H9 (cell line): ENCODE data around the gene RNF217. TPM values are rescaled to one million over a fixed set of nuclear protein-coding genes. Genes with fewer than 3 reads are reported as not detected.

Source experiments
- DNase-seq: peaks from one replicate; pipeline ENCODE4 v3.0.0-alpha.2; 2017
- H2AFZ ChIP-seq: one replicate; pipeline ENCODE4 v1.6.1; 2013; ENCODE audit warnings: mild to moderate bottlenecking, low read length, control low read depth, moderate library complexity
- H2AK5ac ChIP-seq: 2 replicates; pipeline ENCODE4 v1.6.1; 2013; ENCODE audit warnings: low read length, control low read depth, mixed read lengths; ENCODE audit not compliant: insufficient read length
- H2BK120ac ChIP-seq: one replicate; pipeline ENCODE4 v1.6.1; 2013; ENCODE audit warnings: low read depth, mild to moderate bottlenecking, low read length, control low read depth, inconsistent platforms; ENCODE audit not compliant: poor library complexity, severe bottlenecking
- H2BK12ac ChIP-seq: 2 replicates; pipeline ENCODE4 v1.6.1; 2013; ENCODE audit warnings: low read length, control low read depth, mixed read lengths, low read depth; ENCODE audit not compliant: insufficient read length
- H2BK15ac ChIP-seq: 2 replicates; pipeline ENCODE4 v1.6.1; 2013; ENCODE audit warnings: low read depth, low read length, control low read depth
- H2BK20ac ChIP-seq: one replicate; pipeline ENCODE4 v1.6.1; 2013; ENCODE audit warnings: low read depth, mild to moderate bottlenecking, low read length, control low read depth, inconsistent platforms; ENCODE audit not compliant: poor library complexity, severe bottlenecking
- H2BK5ac ChIP-seq: 2 replicates; pipeline ENCODE4 v1.6.1; 2013; ENCODE audit warnings: low read length, control low read depth, mixed read lengths; ENCODE audit not compliant: insufficient read length
- H3K14ac ChIP-seq: 2 replicates; pipeline ENCODE4 v1.6.1; 2013; ENCODE audit warnings: low read length, control low read depth; ENCODE audit not compliant: insufficient read depth
- H3K18ac ChIP-seq: 2 replicates; pipeline ENCODE4 v1.6.1; 2013; ENCODE audit warnings: low read depth, mild to moderate bottlenecking, mixed read lengths, low read length, control low read depth; ENCODE audit not compliant: insufficient read length
- H3K23ac ChIP-seq: 2 replicates; pipeline ENCODE4 v1.6.1; 2013; ENCODE audit warnings: low read length, control low read depth, mixed read lengths, low read depth; ENCODE audit not compliant: insufficient read length
- H3K23me2 ChIP-seq: 2 replicates; pipeline ENCODE4 v1.6.1; 2013; ENCODE audit warnings: low read depth, mild to moderate bottlenecking, mixed read lengths, low read length, control low read depth; ENCODE audit not compliant: insufficient read length, poor library complexity, severe bottlenecking
- H3K27ac ChIP-seq: 2 replicates; pipeline ENCODE4 v1.5.1; 2013; ENCODE audit warnings: low read length, control low read depth, mixed read lengths, low read depth; ENCODE audit not compliant: insufficient read length
- H3K27me3 ChIP-seq: 2 replicates; pipeline ENCODE4 v1.6.1; 2013; ENCODE audit warnings: low read length, control low read depth, inconsistent platforms; ENCODE audit not compliant: insufficient read depth
- H3K4ac ChIP-seq: 2 replicates; pipeline ENCODE4 v1.6.1; 2013; ENCODE audit warnings: low read depth, mild to moderate bottlenecking, control low read depth, inconsistent platforms, low read length, moderate library complexity
- H3K4me1 ChIP-seq: 2 replicates; pipeline ENCODE4 v1.6.1; 2013; ENCODE audit warnings: low read length, control low read depth, inconsistent platforms; ENCODE audit not compliant: insufficient read depth
- H3K4me2 ChIP-seq: 2 replicates; pipeline ENCODE4 v1.6.1; 2013; ENCODE audit warnings: low read length, control low read depth, mixed read lengths; ENCODE audit not compliant: insufficient read length, insufficient read depth
- H3K56ac ChIP-seq: 2 replicates; pipeline ENCODE4 v1.6.1; 2013; ENCODE audit warnings: low read depth, mild to moderate bottlenecking, mixed read lengths, low read length, control low read depth; ENCODE audit not compliant: insufficient read length
- H3K79me1 ChIP-seq: 2 replicates; pipeline ENCODE4 v1.6.1; 2013; ENCODE audit warnings: low read depth, mild to moderate bottlenecking, moderate library complexity, low read length, control low read depth, inconsistent platforms; ENCODE audit not compliant: insufficient read depth, poor library complexity, severe bottlenecking
- H3K79me2 ChIP-seq: 2 replicates; pipeline ENCODE4 v1.6.1; 2013; ENCODE audit warnings: low read length, control low read depth, inconsistent platforms; ENCODE audit not compliant: insufficient read depth
- H3K9ac ChIP-seq: 2 replicates; pipeline ENCODE4 v1.6.1; 2013; ENCODE audit warnings: low read length, control low read depth, mixed read lengths; ENCODE audit not compliant: insufficient read length; ENCODE audit errors: extremely low read depth
- H3K9me3 ChIP-seq: one replicate; pipeline ENCODE4 v1.6.1; 2013; ENCODE audit warnings: low read depth, low read length, inconsistent platforms; ENCODE audit not compliant: control insufficient read depth
- H3T11ph ChIP-seq: one replicate; pipeline ENCODE4 v1.6.1; 2013; ENCODE audit warnings: mild to moderate bottlenecking, low read length, control low read depth, inconsistent platforms
- H4K20me1 ChIP-seq: one replicate; pipeline ENCODE4 v1.6.1; 2013; ENCODE audit not compliant: control insufficient read depth, insufficient read length, insufficient read depth
- H4K5ac ChIP-seq: 2 replicates; pipeline ENCODE4 v1.6.1; 2013; ENCODE audit warnings: low read depth, mild to moderate bottlenecking, mixed read lengths, low read length, control low read depth; ENCODE audit not compliant: insufficient read length
- H4K8ac ChIP-seq: replicated peaks from 2 replicates; pipeline ENCODE4 v1.6.1; 2013; ENCODE audit warnings: low read length, control low read depth, mixed read lengths, low read depth; ENCODE audit not compliant: insufficient read length
- H4K91ac ChIP-seq: 2 replicates; pipeline ENCODE4 v1.6.1; 2013; ENCODE audit warnings: low read depth, mild to moderate bottlenecking, moderate library complexity, mixed read lengths, low read length, control low read depth; ENCODE audit not compliant: insufficient read length
- H3K27ac Mint-ChIP-seq, 3 experiments: 2 replicates in 2 of 3; 3 replicates in 1 of 3; pipeline ENCODE4 v1.8.0; 2020 to 2021; ENCODE audit warnings: mixed read lengths in 3 of 3, mild to moderate bottlenecking in 1 of 3, moderate library complexity in 1 of 3
- H3K27me3 Mint-ChIP-seq: 2 replicates; pipeline ENCODE4 v1.8.0; 2021; ENCODE audit warnings: low read depth, mild to moderate bottlenecking, moderate library complexity, mixed read lengths
- H3K36me3 Mint-ChIP-seq, 3 experiments: 2 replicates in 2 of 3; 3 replicates in 1 of 3; pipeline ENCODE4 v1.8.0; 2020 to 2021; ENCODE audit warnings: low read depth in 3 of 3, mixed read lengths in 3 of 3; ENCODE audit not compliant: insufficient read depth in 1 of 3
- H3K4me1 Mint-ChIP-seq, 2 experiments: 2 replicates each; pipeline ENCODE4 v1.8.0; 2020; ENCODE audit warnings: mixed read lengths in 2 of 2
- H3K4me3 Mint-ChIP-seq, 2 experiments: 2 replicates in 1 of 2; 3 replicates in 1 of 2; pipeline ENCODE4 v1.8.0; 2020 to 2021; ENCODE audit warnings: mild to moderate bottlenecking in 2 of 2, mixed read lengths in 2 of 2, moderate library complexity in 1 of 2
- H3K9me3 Mint-ChIP-seq, 2 experiments: 2 replicates in 1 of 2; 3 replicates in 1 of 2; pipeline ENCODE4 v1.8.0; 2020; ENCODE audit warnings: mild to moderate bottlenecking in 2 of 2, mixed read lengths in 2 of 2, moderate library complexity in 1 of 2
- WGBS: extraction: QIAGEN DNeasy Blood & Tissue Kit; methylation state at CpG from one replicate; pipeline ENCODE4 v1.1.7; 2013; ENCODE audit warnings: missing lambda C conversion rate, low lambda C conversion rate, mixed read lengths; ENCODE audit not compliant: insufficient read length; ENCODE audit errors: extremely low coverage; 5-methylcytosine and 5-hydroxymethylcytosine counted together
- total RNA-seq: library from RNA; stranded (reverse); gene quantifications from 2 replicates; pipeline ENCODE4 v1.2.1, GENCODE V29; 2021
- TF ChIP-seq, protein P1 (sequence below): fragments of 200-600 bp; sonication (generic); conservative IDR thresholded peaks from 3 replicates; pipeline ENCODE4 v1.8.0; 2021; ENCODE audit warnings: antibody characterized with exemption, mild to moderate bottlenecking

The RNF217 gene
- total RNA-seq, 1 experiment from 2014 or later = 9.6 TPM

DNA sequence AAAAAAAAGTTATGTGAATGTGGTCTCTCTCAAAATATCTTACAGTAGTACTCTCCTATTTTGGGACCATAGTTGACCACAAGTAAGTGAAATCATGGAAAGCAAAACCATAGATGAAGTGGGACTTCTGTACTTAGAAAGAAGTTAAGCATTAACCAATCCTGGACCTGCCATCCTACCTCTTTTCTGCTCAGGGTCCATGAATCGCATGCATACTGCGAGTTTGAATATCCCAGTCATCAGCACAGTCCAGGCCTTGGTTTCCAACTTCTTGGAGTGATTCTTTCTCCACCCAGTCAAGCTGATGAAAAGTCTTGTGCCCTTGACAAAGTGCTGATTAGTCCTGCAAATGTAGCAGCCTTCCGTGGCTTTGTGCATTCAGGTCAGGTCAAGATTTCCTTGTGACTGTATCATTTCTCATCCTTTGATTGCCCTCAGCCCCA, 46.0 kb downstream of the RNF217 start:
- no peak overlapping the region for H2BK120ac ChIP-seq
- Mint-ChIP-seq H3K4me1 (peaks cover 3 to 5% of the 10 kb centered on the region in 2 experiments), H3K27me3 (no peaks in the 10 kb centered on the region), H3K27ac (no peak overlapping the region), H3K9me3 (peaks cover 0 to 6% of the 10 kb centered on the region in 2 experiments; a peak in 2 of 5 replicates), H3K36me3 (peaks cover 0 to 5% (median 2%) of the 10 kb centered on the region in 3 experiments; a peak in 2 of 7 replicates), H3K4me3 (no peak overlapping the region)
- no peaks in the 10 kb centered on the region for H3K79me2 ChIP-seq
- no peak overlapping the region for H2BK12ac ChIP-seq
- H3K27ac ChIP-seq = no peak overlapping the region
- H3K18ac ChIP-seq = no peak overlapping the region
- no peak overlapping the region for H2BK5ac ChIP-seq
- H3K23ac ChIP-seq = no peak overlapping the region
- H3K27me3 ChIP-seq = no peaks in the 10 kb centered on the region
- no peak for DNase-seq
- H4K5ac ChIP-seq = no peak overlapping the region
- no CpG with 5 or more reads among the region's 3 CpGs for WGBS
- no peak overlapping the region for H2BK20ac ChIP-seq
- H4K20me1 ChIP-seq = no peaks in the 10 kb centered on the region
- no peak overlapping the region for H2BK15ac ChIP-seq
- no peak overlapping the region for H3K56ac ChIP-seq
- H3K9me3 ChIP-seq = no peaks in the 10 kb centered on the region
- no peaks in the 10 kb centered on the region for H3K23me2 ChIP-seq
- H4K8ac ChIP-seq = no peak overlapping the region
- no peak overlapping the region for H3K4ac ChIP-seq
- H2AFZ ChIP-seq = no peak overlapping the region
- no peak overlapping the region for H3K14ac ChIP-seq
- no peak overlapping the region for H3K9ac ChIP-seq
- no peak overlapping the region for H4K91ac ChIP-seq
- no peak overlapping the region for H2AK5ac ChIP-seq
- H3T11ph ChIP-seq = no peak overlapping the region
- H3K4me2 ChIP-seq = no peak overlapping the region
- no peaks in the 10 kb centered on the region for H3K4me1 ChIP-seq
- no peaks in the 10 kb centered on the region for H3K79me1 ChIP-seq
- TF ChIP-seq, protein P1, sequence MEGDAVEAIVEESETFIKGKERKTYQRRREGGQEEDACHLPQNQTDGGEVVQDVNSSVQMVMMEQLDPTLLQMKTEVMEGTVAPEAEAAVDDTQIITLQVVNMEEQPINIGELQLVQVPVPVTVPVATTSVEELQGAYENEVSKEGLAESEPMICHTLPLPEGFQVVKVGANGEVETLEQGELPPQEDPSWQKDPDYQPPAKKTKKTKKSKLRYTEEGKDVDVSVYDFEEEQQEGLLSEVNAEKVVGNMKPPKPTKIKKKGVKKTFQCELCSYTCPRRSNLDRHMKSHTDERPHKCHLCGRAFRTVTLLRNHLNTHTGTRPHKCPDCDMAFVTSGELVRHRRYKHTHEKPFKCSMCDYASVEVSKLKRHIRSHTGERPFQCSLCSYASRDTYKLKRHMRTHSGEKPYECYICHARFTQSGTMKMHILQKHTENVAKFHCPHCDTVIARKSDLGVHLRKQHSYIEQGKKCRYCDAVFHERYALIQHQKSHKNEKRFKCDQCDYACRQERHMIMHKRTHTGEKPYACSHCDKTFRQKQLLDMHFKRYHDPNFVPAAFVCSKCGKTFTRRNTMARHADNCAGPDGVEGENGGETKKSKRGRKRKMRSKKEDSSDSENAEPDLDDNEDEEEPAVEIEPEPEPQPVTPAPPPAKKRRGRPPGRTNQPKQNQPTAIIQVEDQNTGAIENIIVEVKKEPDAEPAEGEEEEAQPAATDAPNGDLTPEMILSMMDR = no peak
